ENCODE data around the gene ISY1. TPM values are rescaled to one million over a fixed set of nuclear protein-coding genes. Genes with fewer than 3 reads are reported as not detected.
A peak's percentile ranks its signal among the peaks of the same experiment; 100 is the strongest.

The ISY1 gene
- total and polyA plus RNA-seq, 2 of the 4 experiments (the other 2 are of a cell fraction), result 28.5 to 31.5 TPM

- H3K4me1 ChIP-seq (ENCODE audit: control insufficient read depth, insufficient read depth, low read length), result peaks cover 5% of the 10 kb centered on the region
- peak overlapping the region; percentile 31; the same call in 1 of the 2 replicates for H3K23ac ChIP-seq (ENCODE audit: low read depth, low read length)
- no peak overlapping the region for H4K91ac ChIP-seq (ENCODE audit: insufficient read depth, low read depth, low read length)
- H3K9me3 ChIP-seq (ENCODE audit: control insufficient read depth, insufficient read depth, low read length), result no peaks in the 10 kb centered on the region
- no TSS peak for BruUV-seq (replicated peaks)
- H2BK120ac ChIP-seq (ENCODE audit: low read depth, low read length), result no peak overlapping the region
- TF ChIP-seq CHD1 (IDR thresholded peaks at IDR 0.05; ENCODE audit: low read depth, low read length) (no peak), NFE2L2 (IDR thresholded peaks at IDR 0.05; ENCODE audit: low read depth, low read length) (no peak), MXI1 (IDR thresholded peaks at IDR 0.05; ENCODE audit: borderline replicate concordance, low read depth, low read length) (no peak), MAZ (IDR thresholded peaks at IDR 0.05; ENCODE audit: borderline replicate concordance, low read depth, low read length) (no peak), SMC3 (IDR thresholded peaks at IDR 0.05; ENCODE audit: low read depth, low read length) (no peak), CEBPB (IDR thresholded peaks at IDR 0.05; ENCODE audit: low read depth, low read length) (no peak), FOS (IDR thresholded peaks at IDR 0.05; ENCODE audit: low read depth, low read length) (no peak), CTCF (conservative IDR thresholded peaks at IDR 0.05; ENCODE audit: low read depth, low read length) (no peak), BHLHE40 (IDR thresholded peaks at IDR 0.05; ENCODE audit: low read depth, low read length) (no peak), USF2 (IDR thresholded peaks at IDR 0.05; ENCODE audit: low read depth, low read length) (no peak)
- no peak overlapping the region for H2BK15ac ChIP-seq (ENCODE audit: low read depth, low read length)
- H3K4me3 ChIP-seq (ENCODE audit: insufficient read depth, low read depth, low read length), result peak overlapping the region; percentile 8; the same call in 1 of the 2 replicates
- H3K4me2 ChIP-seq (ENCODE audit: low read depth, low read length), result peak overlapping the region; percentile 100
- no peak overlapping the region for H2AFZ ChIP-seq (replicated peaks; ENCODE audit: low read length, poor library complexity)
- H3K56ac ChIP-seq (ENCODE audit: extremely low read depth, insufficient read depth, low read length), result no peak overlapping the region
- H3K36me3 ChIP-seq (ENCODE audit: control insufficient read depth, insufficient read depth, low read length), result peaks cover 8% of the 10 kb centered on the region
- dilution Hi-C loops (cut with HindIII; ENCODE audit: low sequenced_read_pairs, unreplicated experiment) (no loop called here), intact Hi-C loops (cut with micrococcal nuclease) (loop anchor here (1.0 to 5.0 kb wide), 2 partner anchors 45 to 63 kb away; no protein-coding TSS in a partner anchor), in situ Hi-C loops (cut with MboI; ENCODE audit: low sequenced_read_pairs) (no loop called here)
- H3K79me1 ChIP-seq (ENCODE audit: low read depth in 1 of 2, low read length in 2 of 2), result peaks cover 8 to 19% of the 10 kb centered on the region in 2 experiments
- H3K9ac ChIP-seq (ENCODE audit: low read depth, low read length), result peak overlapping the region; percentile 88; the same call in 1 of the 2 replicates
- no peak overlapping the region for H2AK5ac ChIP-seq (ENCODE audit: low read depth, low read length)
- H2AK9ac ChIP-seq (replicated peaks; ENCODE audit: low read depth, low read length, poor library complexity), result no peak overlapping the region
- no peak overlapping the region for H3K14ac ChIP-seq (replicated peaks; ENCODE audit: low read depth, low read length)
- ChIA-PET CTCF (interaction anchor here (1.5 kb wide), 1 partner anchor 64 kb away, joined by 6 read pairs; no protein-coding TSS in a partner anchor), POLR2A (ENCODE audit: unreplicated experiment) (no interaction called here)
- WGBS, 2 experiments (ENCODE audit: extremely low coverage in 2 of 2, insufficient read length in 1 of 2), result no CpG with 5 or more reads among the region's 3 CpGs
- DNase-seq, result no peak
- H2BK20ac ChIP-seq (ENCODE audit: low read depth, low read length), result no peak overlapping the region
- no peak overlapping the region for H4K8ac ChIP-seq (ENCODE audit: low read depth in 2 of 2, low read length in 2 of 2)
- no peaks in the 10 kb centered on the region for H3K27me3 ChIP-seq (ENCODE audit: control insufficient read depth, insufficient read depth, low read length)
- H3K27ac ChIP-seq (ENCODE audit: insufficient read depth, low read length), result no peak overlapping the region
- ATAC-seq (ENCODE audit: low read depth), result no peak
- H2BK5ac ChIP-seq (ENCODE audit: low read depth, low read length, poor library complexity, severe bottlenecking), result no peak overlapping the region
- H3K9me1 ChIP-seq (ENCODE audit: insufficient read depth, low read length), result no peaks in the 10 kb centered on the region
- H4K20me1 ChIP-seq (ENCODE audit: insufficient read depth, low read length), result peaks cover 59% of the 10 kb centered on the region
- H4K5ac ChIP-seq (ENCODE audit: low read depth, low read length), result no peak overlapping the region
- no peak overlapping the region for H3K18ac ChIP-seq (ENCODE audit: low read depth, low read length)
- no peak overlapping the region for H3K4ac ChIP-seq (ENCODE audit: low read depth, low read length)
Measured at GRCh38 chr3:129181819-129182218, 21.0 kb upstream of the ISY1 start.
